GM19395 (cell line): ENCODE data around the gene TFCP2L1.
"Not testable (repeated sequence)": the region's sequence is repeated elsewhere in the genome, so short reads cannot be mapped to it uniquely, and the experiment has no call there.

Experiments used
- ATAC-seq: cut with Tn5 transposase; IDR thresholded peaks from one replicate; pipeline ENCODE4 v1.9.1; 2021; ENCODE audit warnings: mild to moderate bottlenecking, moderate library complexity; ENCODE audit not compliant: unreplicated experiment

The TFCP2L1 gene

DNA sequence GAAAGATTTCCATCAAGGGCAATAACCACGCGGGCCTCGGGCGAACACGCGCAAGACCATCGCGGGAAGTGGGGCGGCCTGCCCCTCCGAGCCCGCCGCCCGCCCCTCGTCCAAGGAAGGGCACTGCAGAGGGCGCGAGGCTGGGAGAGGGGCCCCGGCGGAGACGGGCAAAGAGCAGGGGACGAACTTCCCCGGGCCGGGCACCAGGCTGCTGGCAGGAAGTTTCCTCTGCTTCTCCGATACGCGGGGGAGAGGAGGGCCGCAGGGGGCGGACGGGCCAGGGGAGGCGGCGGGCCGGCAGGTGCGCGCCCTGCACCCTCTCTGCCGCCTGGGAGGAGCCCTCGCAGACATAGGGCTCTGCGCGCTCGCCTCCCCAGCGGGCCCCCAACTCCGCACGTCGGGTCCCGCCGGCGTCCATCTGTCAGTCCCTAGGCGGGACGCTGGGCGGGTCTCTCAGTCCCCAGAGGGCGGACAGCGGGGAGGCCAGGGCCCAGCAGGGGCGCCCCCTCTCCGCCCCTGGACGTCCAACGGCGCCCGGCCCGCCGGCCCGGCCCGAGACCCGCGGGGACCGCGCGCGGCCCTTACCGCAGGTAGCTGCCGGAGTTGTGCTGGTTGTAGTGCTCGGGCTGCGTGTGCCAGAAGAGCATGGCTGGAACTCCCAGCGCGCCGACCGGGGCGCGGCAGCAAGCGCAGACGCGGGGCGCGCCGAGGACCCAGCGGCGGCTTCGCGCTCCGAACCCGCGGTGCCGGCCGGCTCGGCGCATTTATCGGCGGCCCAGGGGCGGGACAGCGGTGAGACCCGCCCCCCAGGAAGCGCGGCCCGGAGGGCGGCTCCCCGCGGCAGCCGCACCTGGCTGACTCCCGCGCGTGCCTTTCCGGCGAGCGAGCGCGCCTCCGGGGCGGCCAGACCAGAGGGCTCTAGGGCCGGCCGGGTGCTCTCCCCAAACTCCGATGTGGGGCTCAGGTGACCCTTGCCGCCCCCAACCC lies at the start of gene TFCP2L1:
Gene TFCP2L1, minus strand, starts transcription at position 740 of the 987 bp plus-strand sequence. Its CDS starts 93 bp downstream, at position 647.
- peak; percentile 62 for ATAC-seq

DNA sequence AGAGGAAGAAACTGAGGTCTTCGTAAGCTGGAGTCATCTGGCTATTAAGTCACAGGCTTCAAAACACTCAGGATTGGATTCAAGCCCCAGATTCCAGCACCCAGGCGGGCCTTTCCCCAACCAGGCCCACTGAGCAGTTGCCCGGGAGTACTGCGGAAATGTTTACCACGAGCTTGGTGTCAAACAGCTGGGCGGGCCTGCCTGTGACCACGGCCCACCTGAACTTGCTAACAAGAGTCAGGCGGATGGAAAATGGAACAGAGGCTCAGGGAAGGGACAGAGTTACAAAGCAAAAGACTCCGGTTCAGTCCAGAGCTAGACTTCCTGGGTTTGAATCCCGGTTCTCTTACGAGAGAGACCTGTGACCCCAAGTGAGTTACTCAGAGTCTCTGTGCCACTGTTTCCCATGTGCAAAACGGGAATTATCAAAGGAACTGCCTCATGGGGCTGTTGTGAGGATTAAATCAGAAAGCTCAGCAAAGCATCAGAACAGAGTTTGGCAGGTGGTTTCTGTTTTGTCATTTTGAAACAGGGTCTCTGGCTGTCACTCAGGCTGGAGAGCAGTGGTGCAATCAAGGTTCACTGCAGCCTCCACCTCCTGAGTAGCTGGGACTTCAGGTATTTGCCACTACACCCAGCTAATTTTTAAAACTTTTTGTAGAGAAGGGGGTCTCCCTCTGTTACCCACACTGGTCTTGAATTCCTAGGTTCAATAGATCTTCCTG lies 49.0 kb upstream of the TFCP2L1 start:
- ATAC-seq = peak; percentile 91

DNA sequence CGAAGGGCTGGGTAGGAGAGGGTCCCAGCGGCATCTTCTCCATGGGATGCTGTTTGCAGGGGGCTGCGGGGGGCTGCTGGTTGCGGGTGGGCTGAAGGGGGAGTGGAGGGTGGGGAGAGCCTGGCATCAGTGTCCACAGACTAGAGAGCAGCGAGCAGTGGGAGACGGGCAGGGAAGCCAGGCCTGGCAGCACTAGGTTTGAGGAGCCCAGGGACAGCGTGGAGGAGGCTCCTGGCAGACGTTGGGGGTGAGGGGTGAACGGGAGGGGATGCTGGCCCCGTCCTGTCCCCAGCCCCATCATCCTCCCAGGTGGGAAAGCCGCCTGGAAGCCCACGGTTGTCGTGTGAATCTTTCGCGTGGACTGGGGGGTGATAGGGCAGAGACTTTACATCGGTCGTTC lies 48.2 kb upstream of the TFCP2L1 start:
- no peak for ATAC-seq

GRCh38 chr2:121331324-121331723 lies 46.3 kb upstream of the TFCP2L1 start:
- ATAC-seq = not testable (repeated sequence)

DNA sequence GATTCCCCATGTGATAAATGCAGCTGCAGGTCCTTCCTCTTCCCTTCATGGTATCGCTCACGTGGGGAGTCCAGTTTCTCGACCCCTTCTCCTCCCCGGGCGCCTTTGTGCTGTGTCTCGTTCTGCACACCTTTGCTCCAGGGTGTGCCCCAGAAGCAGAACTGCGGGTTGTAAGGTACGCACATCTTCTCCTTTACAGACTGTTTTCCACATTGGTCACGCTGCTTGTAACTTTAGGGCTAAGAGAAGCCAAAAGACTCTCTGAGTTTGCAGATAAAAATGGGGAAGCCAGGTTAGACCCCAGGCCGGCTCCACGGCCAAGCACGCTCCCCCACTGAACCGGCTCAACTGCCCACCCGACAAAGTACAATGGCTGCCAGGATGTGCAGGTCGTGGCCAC lies 45.9 kb upstream of the TFCP2L1 start:
- ATAC-seq = no peak

DNA sequence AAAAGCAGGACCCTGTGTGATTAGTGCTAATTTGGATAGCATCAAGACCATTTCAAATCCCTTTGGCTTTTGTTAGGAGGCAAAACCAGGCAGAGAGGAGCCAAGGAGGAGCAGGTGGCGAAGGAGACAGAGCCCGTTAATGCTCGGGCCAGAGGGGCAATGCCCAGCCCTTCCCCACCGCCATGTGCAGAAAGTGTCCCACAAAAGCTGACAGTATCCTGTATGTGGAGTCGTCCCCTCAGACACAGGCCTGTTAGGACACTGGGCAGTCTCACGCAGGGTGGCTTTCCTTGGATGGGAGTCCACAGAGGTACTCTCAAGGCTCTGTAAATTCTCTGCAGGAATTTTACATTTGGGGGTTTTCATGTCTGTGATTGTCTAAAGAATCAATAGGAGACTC lies 44.8 kb upstream of the TFCP2L1 start:
- no peak for ATAC-seq

DNA sequence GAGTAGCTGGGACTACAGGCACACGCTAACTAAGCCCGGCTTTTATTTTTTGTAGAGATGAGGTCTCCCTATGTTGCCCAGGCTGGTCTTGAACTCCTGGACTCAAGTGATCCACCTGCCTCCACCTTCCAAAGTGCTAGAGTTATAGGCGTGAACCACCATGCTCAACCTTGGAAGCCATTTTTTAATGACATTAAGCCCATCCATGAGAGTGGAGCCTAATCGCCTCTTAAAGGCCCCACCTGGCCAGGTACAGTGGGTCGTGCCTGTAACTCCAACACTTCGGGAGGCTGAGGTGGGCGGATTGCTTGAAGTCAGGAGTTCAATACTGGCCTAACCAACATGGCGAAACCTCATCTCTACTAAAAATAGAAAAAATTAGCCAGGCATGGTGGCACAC lies 41.6 kb upstream of the TFCP2L1 start:
- no peak for ATAC-seq

DNA sequence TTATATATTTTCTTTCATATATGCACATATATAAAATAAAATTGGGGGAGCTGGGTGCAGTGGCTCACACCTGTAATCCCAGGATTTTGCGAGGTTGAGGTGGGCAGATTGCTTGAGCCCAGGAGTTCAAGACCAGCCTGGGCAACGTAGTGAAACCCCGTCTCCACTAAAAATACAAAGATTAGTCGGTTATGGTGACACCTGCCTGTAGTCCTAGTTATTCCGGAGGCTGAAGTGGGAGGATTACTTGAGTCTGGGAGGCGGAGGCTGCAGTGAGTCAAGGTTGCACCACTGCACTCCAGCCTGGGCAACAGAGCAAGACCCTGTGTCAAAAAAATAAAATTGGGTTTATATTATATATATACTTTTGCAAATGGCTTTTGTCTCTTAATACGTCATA lies 39.6 kb upstream of the TFCP2L1 start:
- no peak for ATAC-seq

GRCh38 chr2:121321476-121321875 lies 36.5 kb upstream of the TFCP2L1 start:
- ATAC-seq = no peak

GRCh38 chr2:121319941-121320340 lies 34.9 kb upstream of the TFCP2L1 start:
- no peak for ATAC-seq

GRCh38 chr2:121316986-121317385 lies 32.0 kb upstream of the TFCP2L1 start:
- ATAC-seq = no peak

- not testable (repeated sequence) for ATAC-seq
These were observed 28.7 kb upstream of the TFCP2L1 start for GRCh38 chr2:121313701-121314100.

- ATAC-seq = peak; percentile 98
These were observed 24.8 kb upstream of the TFCP2L1 start for GRCh38 chr2:121309801-121310200.

- no peak for ATAC-seq
These were observed 24.3 kb upstream of the TFCP2L1 start for GRCh38 chr2:121309323-121309722.

DNA sequence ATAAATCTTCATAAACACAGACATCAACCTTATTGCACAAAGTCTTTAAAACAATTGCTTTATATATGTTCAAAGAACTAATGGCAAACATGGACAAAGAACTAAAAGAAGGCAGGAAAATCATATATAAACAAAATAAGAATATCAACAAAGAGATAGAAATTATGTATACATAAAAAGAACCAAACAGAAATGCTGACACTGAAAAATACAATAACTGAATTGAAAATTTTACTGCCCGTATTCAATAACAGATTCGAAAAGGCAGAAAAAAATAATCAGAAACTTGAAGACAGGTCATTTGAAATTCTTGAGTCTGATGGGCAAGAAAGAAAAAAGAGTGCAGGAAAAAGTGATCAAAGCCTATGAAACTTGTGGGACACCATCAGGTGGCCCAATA lies 22.0 kb upstream of the TFCP2L1 start:
- ATAC-seq = no peak

GRCh38 chr2:121304941-121305340 lies 19.9 kb upstream of the TFCP2L1 start:
- no peak for ATAC-seq

DNA sequence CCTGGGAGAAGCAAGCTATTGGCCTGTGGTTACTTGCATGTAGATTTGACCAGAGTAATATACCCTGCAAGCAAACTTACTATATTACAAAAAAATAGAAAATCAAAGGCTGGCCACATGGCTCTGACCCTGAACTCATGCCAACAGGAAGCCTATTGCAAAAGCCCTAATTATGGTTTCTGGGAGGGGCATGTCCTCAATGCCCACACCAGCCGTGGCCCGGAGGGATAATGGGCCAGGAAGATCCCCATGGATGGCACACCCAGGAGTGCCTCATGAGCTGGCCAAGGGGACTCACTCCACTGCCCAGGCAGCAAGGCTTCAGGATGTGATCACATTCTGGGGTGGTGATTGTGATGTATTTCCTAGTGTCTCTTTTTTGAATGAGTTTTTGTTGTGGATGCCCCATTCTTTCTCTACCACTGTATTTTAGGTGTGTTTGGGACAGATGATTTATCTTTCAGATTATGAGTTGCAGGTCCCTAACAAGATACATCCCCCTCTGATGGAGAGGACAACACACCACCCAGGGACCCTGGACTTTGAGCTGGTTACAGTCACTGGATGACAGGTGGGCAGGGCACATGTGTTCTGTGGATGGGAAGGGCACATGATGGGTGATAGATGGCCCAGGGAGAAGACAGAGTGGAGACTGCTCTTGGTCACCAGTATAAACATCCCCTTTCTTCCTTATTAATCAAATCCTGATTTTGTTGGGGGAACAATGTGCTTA lies 18.7 kb upstream of the TFCP2L1 start:
- ATAC-seq = no peak

DNA sequence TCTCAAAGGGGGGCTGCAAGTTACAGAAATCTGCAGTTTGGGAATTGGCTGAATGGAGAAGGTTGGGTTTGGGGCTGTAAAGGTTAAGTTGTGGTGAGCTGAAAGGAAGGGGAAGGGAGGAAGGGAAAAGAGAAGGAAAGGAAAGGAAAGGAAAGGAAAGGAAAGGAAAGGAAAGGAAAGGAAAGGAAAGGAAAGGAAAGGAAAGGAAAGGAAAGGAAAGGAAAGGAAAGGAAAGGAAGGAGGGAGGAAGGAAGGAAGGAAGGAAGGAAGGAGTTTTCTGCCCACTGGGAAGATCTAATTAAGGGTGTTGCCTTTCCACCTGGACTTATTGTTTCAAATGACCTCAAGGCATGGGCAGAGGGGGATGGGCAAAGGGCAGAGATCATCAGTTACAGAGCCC lies 16.2 kb upstream of the TFCP2L1 start:
- not testable (repeated sequence) for ATAC-seq

DNA sequence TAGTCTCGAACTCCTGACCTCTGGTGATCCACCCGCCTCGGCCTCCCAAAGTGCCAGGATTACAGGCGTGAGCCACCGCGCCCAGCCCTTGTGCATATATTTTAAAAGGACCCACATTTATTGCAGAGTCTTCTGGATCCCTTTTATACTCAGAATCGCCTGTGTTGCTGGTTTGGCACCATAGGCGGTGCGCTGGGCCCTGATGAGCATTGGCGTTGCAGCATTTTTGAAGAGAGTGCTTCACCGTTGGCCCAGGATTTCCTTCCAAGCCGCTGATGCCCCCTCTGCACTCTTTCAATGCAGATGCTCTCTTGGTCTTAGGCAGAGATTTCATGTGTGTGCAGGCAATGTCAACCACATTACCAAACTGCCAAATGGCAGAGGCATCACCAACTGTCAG lies 13.5 kb upstream of the TFCP2L1 start:
- no peak for ATAC-seq

DNA sequence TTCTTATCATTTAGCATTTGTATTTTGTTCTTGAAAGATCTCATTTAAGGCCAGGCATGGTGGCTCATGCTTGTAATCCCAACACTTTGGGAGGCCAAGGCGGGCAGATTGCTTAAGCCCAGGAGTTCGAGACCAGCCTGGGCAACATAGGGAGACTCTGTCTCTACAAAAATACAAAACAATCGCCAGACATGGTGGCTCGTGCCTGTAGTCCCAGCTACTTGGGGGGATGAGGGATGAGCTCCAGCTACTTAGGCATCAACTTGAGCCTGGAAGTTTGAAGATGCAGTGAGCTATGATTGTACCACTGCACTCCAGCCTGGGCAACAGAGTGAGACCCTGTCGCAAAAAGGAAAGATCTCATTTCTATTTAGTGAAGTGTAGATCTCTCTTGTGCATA lies 12.9 kb upstream of the TFCP2L1 start:
- not testable (repeated sequence) for ATAC-seq

- peak; percentile 54 for ATAC-seq
These were observed 12.3 kb upstream of the TFCP2L1 start for GRCh38 chr2:121297217-121297830.
